Caki2 (cell line): ENCODE data around the gene USP5. TPM values are rescaled to one million over a fixed set of nuclear protein-coding genes. Genes with fewer than 3 reads are reported as not detected.
A peak's percentile ranks its signal among the peaks of the same experiment; 100 is the strongest.

Experiments used
- DNase-seq: peaks from one replicate; pipeline ENCODE4 v3.0.0-alpha.2; 2015; ENCODE audit warnings: low read depth
- in situ Hi-C: cut with HindIII; loops from 2 replicates; pipeline ENCODE4 v1.10.0; 2016; ENCODE audit warnings: low sequenced_read_pairs, low pct_unique_long_range_greater_than_20kb, mixed read lengths
- total RNA-seq: library from RNA; depleted of rRNA; stranded (reverse); fragments of >200 nt; shearing (Covaris generic); gene quantifications from 2 replicates; pipeline ENCODE4 v1.2.3, GENCODE V29; 2014; ENCODE audit warnings: low replicate concordance; rRNA removed

Gene USP5
- total RNA-seq, result 171 and 174 TPM in 2 replicates

- in situ Hi-C loops, result no loop called here
Observed at GRCh38 chr12:6851921-6852650, at the start of gene USP5. Gene USP5, plus strand, starts transcription at chr12:6852150. Its CDS starts 30 bp downstream, at chr12:6852180.

DNA sequence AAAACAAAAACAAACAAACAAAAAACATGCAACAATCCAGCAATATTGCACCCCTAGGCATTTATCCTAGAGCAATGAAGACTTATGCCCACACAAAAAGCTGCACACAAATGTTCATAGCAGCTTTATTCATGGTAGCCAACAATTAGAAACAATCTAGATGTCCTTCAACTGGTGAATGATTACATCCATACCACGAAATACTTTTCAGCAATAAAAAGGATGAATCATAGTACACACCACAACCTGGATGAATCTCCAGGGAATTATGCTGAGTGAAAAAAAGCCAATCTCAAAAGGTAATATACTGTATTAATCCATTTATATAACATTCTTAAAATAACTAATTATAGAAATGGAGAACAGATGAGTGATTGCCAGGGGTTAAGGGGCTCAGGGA is 44.8 kb upstream of the USP5 start:
- DNase-seq, result no peak
- in situ Hi-C loops, result no loop called here

More at GRCh38 chr12:6851921-6852650, at the start of gene USP5:
- DNase-seq, result peak; percentile 100

- DNase-seq, result no peak
- in situ Hi-C loops, result no loop called here
Observed at GRCh38 chr12:6809056-6809455, 42.9 kb upstream of the USP5 start.

GRCh38 chr12:6810758-6811157 is 41.2 kb upstream of the USP5 start:
- in situ Hi-C loops, result no loop called here
- no peak for DNase-seq

DNA sequence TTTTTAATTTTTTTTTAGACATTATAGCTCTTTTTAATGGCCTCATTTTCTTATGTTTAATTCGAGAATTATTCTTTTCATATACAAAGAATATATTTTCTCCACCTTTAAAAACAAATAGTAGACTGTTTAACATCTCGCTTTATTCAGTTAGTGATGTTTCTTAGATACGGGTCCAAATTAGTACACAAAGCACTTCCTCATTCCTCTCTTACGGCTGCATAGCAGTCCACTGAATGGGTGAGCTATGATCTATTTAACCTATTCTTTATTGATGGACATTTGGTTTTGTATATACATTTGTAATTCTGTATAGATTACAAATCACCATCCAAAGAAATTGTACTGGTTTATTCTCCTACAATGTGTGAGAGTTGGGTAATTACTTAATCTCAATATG is 38.6 kb upstream of the USP5 start:
- no peak for DNase-seq
- in situ Hi-C loops, result no loop called here

GRCh38 chr12:6816598-6816997 is 35.4 kb upstream of the USP5 start:
- in situ Hi-C loops, result no loop called here
- DNase-seq, result no peak

- in situ Hi-C loops, result no loop called here
- DNase-seq, result no peak
Observed at GRCh38 chr12:6817098-6817497, 34.9 kb upstream of the USP5 start.

DNA sequence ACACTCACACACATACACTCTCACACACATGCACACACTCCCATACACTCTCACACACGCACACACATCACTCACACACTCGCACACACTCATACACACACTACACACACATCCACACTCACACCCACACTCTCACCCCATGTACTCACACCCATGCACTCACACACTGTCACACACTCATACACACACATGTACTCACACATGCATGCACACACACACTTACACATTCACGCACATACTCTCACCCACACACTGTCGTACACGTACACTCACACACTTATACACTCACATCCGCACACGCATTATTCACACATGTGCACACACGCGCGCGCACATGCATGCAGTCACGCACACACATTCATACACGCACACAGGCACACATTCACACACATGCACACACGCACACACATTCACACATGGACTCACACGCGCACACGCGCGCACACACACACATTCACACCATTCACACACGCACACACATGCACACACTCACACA is 34.2 kb upstream of the USP5 start:
- in situ Hi-C loops, result no loop called here
- DNase-seq, result no peak

- DNase-seq, result no peak
- in situ Hi-C loops, result no loop called here
Observed at GRCh38 chr12:6818222-6818621, 33.7 kb upstream of the USP5 start.

- in situ Hi-C loops, result no loop called here
- DNase-seq, result no peak
Observed at GRCh38 chr12:6818645-6819044, 33.3 kb upstream of the USP5 start.

- DNase-seq, result no peak
- in situ Hi-C loops, result no loop called here
Observed at GRCh38 chr12:6819106-6820030, 32.6 kb upstream of the USP5 start.

DNA sequence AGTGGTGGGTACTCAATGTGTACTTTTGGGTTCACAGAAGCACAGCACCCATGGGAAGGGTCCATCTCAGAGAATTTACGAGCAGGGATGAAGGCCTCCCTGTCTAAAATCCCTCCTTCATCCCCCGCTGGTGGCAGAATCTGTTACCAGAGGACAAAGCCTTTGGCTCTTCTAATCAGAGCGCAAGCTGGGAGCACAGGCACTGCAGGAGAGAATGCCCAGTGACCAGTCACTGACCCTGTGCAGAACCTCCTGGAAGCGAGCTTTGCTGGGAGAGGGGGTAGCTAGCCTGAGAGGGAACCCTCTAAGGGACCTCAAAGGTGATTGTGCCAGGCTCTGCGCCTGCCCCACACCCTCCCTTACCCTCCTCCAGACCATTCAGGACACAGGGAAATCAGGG is 31.8 kb upstream of the USP5 start:
- in situ Hi-C loops, result no loop called here
- DNase-seq, result no peak

DNA sequence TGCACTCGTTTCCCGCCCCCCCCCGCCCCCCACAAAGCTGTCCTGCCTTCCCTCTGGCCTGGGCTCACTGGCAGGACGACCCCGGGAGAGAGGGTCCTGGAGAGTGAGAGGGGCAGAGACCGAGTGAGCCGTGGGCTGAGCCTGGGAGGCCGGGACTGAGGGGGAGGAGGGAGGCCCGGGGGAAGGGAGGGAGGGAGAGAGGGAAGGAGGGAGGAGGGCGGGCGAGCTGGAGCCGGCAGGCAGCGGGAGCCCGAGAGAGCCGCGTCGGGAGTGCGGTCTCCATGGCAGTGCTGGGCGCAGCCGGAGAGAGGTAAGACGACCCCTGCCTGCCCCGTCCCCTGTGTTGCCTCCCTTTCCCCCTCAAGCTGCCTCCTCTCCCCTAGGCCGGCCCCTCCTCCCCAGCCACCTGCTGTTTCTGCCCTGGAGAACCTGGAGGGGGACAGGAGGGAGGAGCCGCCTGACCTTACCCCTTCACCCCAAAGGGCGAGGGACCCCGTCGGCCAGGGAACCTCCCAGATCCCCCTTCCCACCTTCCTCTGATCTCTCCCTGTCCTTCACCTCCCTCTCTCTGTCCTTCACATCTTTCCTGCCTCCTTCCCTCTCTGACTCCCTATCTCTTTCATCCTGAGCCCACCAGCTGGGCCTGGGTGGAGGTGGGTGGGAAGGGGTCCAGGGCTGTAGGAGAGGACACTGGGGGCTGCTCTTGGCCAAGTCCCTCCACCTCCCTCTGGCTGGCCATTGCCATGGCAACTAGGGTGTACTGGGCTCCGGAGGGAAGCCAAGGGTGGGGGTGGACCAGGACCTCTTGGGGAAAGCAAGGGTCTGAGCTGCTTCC is 30.1 kb upstream of the USP5 start, which contains the start of gene GPR162:
Gene GPR162, plus strand, starts transcription at position 231 of the 835 bp plus-strand sequence. CDS start 2,078 bp downstream, outside the sequence.
- in situ Hi-C loops, result no loop called here
- no peak for DNase-seq

- no peak for DNase-seq
- in situ Hi-C loops, result no loop called here
Observed at GRCh38 chr12:6822426-6823135, 29.4 kb upstream of the USP5 start.

DNA sequence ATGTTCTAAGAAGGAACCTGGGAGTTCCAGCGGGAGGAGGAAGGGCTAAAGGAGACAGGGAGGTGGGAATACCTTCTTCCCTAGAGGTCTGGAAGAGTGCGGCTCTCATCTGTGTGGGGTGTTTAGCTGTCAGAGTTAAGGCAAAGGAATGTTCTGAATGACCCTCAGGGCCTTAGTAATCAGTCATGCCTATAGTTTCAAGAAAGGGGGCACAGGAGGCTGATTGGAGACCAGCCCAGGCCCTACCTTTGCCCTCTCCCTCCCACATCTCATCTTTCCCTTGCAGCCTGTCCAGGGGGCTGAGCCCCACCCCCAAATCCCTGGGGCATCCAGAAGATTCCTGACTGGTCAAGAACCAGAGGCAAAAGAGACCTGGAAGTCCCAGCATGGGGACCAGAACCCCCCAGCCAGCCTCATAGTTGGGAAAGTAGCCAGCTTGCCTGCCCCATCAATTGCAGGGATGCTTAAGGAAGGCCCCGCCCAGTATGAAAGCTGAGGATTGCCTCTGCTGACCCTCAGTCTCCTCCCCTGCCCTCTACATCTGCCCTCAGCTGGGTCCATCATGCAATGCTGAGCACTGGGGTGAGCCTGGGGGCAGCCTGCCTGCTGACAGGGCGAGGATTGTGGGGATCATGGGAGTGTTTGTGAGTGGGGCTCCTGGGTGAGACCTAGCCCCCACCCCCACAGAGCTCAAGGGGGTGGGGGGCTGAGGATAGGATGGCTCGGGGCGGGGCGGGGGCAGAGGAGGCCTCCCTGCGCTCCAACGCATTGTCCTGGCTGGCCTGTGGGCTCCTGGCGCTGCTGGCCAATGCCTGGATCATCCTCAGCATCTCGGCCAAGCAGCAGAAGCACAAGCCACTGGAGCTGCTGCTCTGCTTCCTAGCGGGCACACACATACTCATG is 28.5 kb upstream of the USP5 start:
- no peak for DNase-seq
- in situ Hi-C loops, result no loop called here

- no peak for DNase-seq
- in situ Hi-C loops, result no loop called here
Observed at GRCh38 chr12:6824085-6824775, 27.7 kb upstream of the USP5 start.
